ENCODE data around the gene DDR2. TPM values are rescaled to one million over a fixed set of nuclear protein-coding genes. Genes with fewer than 3 reads are reported as not detected.

DDR2 gene
- total and polyA plus RNA-seq, 2 of the 4 experiments (the other 2 are of a cell fraction), result 66.1 to 245 TPM

DNA sequence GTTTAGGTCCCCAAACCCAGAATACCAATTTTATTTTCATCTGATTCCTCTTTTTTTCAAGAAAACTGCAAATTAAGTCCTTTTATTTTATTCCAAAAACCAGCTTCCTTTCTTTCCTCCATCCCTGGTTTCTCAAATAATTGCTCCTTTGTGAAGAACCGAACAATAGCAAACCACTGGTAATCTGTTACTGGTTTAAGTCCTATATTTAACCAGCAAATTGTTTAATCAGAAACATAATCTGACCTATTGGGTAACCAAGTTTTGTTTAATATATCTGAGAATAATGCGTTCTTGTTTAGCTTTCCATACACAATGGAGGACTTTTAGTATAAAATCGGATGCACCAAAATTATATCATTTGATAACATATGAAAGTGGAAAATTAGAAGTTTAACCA is 13.2 kb upstream of the DDR2 start:
- no peak overlapping the region for H3K56ac ChIP-seq (ENCODE audit: extremely low read depth, insufficient read depth, low read length)
- H3K4ac ChIP-seq (ENCODE audit: low read depth, low read length), result no peak overlapping the region
- H4K20me1 ChIP-seq (ENCODE audit: insufficient read depth, low read length), result no peaks in the 10 kb centered on the region
- CTCF ChIA-PET, result interaction anchor here (0.6 to 1.2 kb wide), 2 partner anchors 181 to 689 kb away, joined by 3 to 4 read pairs; no protein-coding TSS in a partner anchor
- no peak overlapping the region for H4K5ac ChIP-seq (ENCODE audit: low read depth, low read length)
- H3K18ac ChIP-seq (ENCODE audit: low read depth, low read length), result no peak overlapping the region
- no peak for ATAC-seq (ENCODE audit: low read depth)
- H3K23ac ChIP-seq (ENCODE audit: low read depth, low read length), result no peak overlapping the region
- no peak overlapping the region for H3K4me3 ChIP-seq (ENCODE audit: insufficient read depth, low read depth, low read length)
- H2AK5ac ChIP-seq (ENCODE audit: low read depth, low read length), result no peak overlapping the region
- H2AK9ac ChIP-seq (replicated peaks; ENCODE audit: low read depth, low read length, poor library complexity), result no peak overlapping the region
- no peak overlapping the region for H2BK15ac ChIP-seq (ENCODE audit: low read depth, low read length)
- no TSS peak for BruUV-seq (replicated peaks)
- POLR2A ChIA-PET (ENCODE audit: unreplicated experiment), result no interaction called here
- no peak overlapping the region for H2BK5ac ChIP-seq (ENCODE audit: low read depth, low read length, poor library complexity, severe bottlenecking)
- H2BK120ac ChIP-seq (ENCODE audit: low read depth, low read length), result no peak overlapping the region
- in situ Hi-C loops (cut with MboI; ENCODE audit: low sequenced_read_pairs), result no loop called here
- H3K9me1 ChIP-seq (ENCODE audit: insufficient read depth, low read length), result no peaks in the 10 kb centered on the region
- H4K8ac ChIP-seq (ENCODE audit: low read depth in 2 of 2, low read length in 2 of 2), result no peak overlapping the region
- H2BK20ac ChIP-seq (ENCODE audit: low read depth, low read length), result no peak overlapping the region
- H3K4me2 ChIP-seq (ENCODE audit: low read depth, low read length), result no peak overlapping the region
- dilution Hi-C loops (cut with HindIII; ENCODE audit: low sequenced_read_pairs, unreplicated experiment), result no loop called here
- H2AFZ ChIP-seq (replicated peaks; ENCODE audit: low read length, poor library complexity), result no peak overlapping the region
- DNase-seq, result no peak
- H3K9me3 ChIP-seq (ENCODE audit: control insufficient read depth, insufficient read depth, low read length), result no peaks in the 10 kb centered on the region; the same call in 1 of the 2 replicates
- no peak overlapping the region for H4K91ac ChIP-seq (ENCODE audit: insufficient read depth, low read depth, low read length)
- no peaks in the 10 kb centered on the region for H3K4me1 ChIP-seq (ENCODE audit: control insufficient read depth, insufficient read depth, low read length)
- no peaks in the 10 kb centered on the region for H3K79me1 ChIP-seq (ENCODE audit: low read depth in 1 of 2, low read length in 2 of 2)
- H3K9ac ChIP-seq (ENCODE audit: low read depth, low read length), result no peak overlapping the region
- intact Hi-C loops (cut with micrococcal nuclease), result loop anchor here (10.0 kb wide), 1 partner anchor 556 kb away; no protein-coding TSS in a partner anchor
- TF ChIP-seq, protein P1, sequence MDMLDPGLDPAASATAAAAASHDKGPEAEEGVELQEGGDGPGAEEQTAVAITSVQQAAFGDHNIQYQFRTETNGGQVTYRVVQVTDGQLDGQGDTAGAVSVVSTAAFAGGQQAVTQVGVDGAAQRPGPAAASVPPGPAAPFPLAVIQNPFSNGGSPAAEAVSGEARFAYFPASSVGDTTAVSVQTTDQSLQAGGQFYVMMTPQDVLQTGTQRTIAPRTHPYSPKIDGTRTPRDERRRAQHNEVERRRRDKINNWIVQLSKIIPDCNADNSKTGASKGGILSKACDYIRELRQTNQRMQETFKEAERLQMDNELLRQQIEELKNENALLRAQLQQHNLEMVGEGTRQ (IDR thresholded peaks at IDR 0.05; ENCODE audit: low read depth, low read length), result no peak
- TF ChIP-seq MAFK (IDR thresholded peaks at IDR 0.05; ENCODE audit: low read depth, low read length), result no peak
- TF ChIP-seq CEBPB (IDR thresholded peaks at IDR 0.05; ENCODE audit: low read depth, low read length), result no peak
- no peak for TF ChIP-seq RCOR1 (IDR thresholded peaks at IDR 0.05; ENCODE audit: insufficient replicate concordance, low read length)
- no peak for TF ChIP-seq BHLHE40 (IDR thresholded peaks at IDR 0.05; ENCODE audit: low read depth, low read length)
- TF ChIP-seq RFX5 (IDR thresholded peaks at IDR 0.05; ENCODE audit: low read depth, low read length), result no peak
- TF ChIP-seq SMC3 (IDR thresholded peaks at IDR 0.05; ENCODE audit: low read depth, low read length), result no peak
- no peak for TF ChIP-seq MAZ (IDR thresholded peaks at IDR 0.05; ENCODE audit: borderline replicate concordance, low read depth, low read length)
- no peak for TF ChIP-seq POLR2A (IDR thresholded peaks at IDR 0.05; ENCODE audit: low read depth, low read length)
- no peaks in the 10 kb centered on the region for H3K36me3 ChIP-seq (ENCODE audit: control insufficient read depth, insufficient read depth, low read length)
- H3K14ac ChIP-seq (replicated peaks; ENCODE audit: low read depth, low read length), result no peak overlapping the region
- no peaks in the 10 kb centered on the region for H3K27me3 ChIP-seq (ENCODE audit: control insufficient read depth, insufficient read depth, low read length)
- WGBS, 2 experiments (ENCODE audit: extremely low coverage in 2 of 2, insufficient read length in 1 of 2), result no CpG with 5 or more reads among the region's 3 CpGs
- H3K27ac ChIP-seq (ENCODE audit: insufficient read depth, low read length), result no peak overlapping the region

All from IMR-90 (cell line).